ENCODE results near the gene SLCO4A1. TPM values are rescaled to one million over a fixed set of nuclear protein-coding genes. Genes with fewer than 3 reads are reported as not detected.

The SLCO4A1 gene
- total RNA-seq, 4 donors from 2014 or later, result 24.3 to 73.7 (median 40.5) TPM

DNA sequence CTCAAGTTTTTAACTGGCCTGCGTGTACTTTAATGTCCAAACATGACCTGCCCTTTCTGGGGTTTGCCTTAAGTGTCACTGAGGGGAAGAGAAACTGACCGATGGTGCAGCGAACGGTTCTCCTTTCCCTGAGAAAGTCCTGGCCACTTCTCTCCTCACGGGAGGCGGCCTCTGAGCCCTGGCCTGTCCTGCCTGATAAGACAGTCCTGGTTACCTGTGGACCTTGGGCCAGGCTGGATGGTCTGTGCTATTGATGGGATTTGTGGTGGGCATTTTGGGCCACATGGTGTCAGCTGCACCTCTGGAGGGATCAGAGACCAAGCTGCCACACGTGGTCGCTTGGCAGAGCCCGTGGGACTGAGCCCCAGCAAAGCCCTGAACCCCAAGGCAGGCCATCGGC lies 54.7 kb downstream of the SLCO4A1 start:
- DNase-seq (ENCODE audit: low spot score in 2 of 2), result no peak
- 64 to 72% methylated on average over 7 to 9 of the region's 10 CpGs for WGBS, 2 donors
- Histone ChIP-seq H3K27ac (peak overlapping the region in 1 of 4 donors; percentile 8), H3K27me3 (peaks cover 0 to 20% of the 10 kb centered on the region in 2 donors), H3K4me3 (no peak overlapping the region), H3K4me1 (peaks cover 0 to 7% (median 1%) of the 10 kb centered on the region in 4 donors), H3K36me3 (no peaks in the 10 kb centered on the region), H3K9me3 (no peaks in the 10 kb centered on the region)
- TF ChIP-seq EP300 (IDR thresholded peaks at IDR 0.05), result no peak
- TF ChIP-seq, protein P1, sequence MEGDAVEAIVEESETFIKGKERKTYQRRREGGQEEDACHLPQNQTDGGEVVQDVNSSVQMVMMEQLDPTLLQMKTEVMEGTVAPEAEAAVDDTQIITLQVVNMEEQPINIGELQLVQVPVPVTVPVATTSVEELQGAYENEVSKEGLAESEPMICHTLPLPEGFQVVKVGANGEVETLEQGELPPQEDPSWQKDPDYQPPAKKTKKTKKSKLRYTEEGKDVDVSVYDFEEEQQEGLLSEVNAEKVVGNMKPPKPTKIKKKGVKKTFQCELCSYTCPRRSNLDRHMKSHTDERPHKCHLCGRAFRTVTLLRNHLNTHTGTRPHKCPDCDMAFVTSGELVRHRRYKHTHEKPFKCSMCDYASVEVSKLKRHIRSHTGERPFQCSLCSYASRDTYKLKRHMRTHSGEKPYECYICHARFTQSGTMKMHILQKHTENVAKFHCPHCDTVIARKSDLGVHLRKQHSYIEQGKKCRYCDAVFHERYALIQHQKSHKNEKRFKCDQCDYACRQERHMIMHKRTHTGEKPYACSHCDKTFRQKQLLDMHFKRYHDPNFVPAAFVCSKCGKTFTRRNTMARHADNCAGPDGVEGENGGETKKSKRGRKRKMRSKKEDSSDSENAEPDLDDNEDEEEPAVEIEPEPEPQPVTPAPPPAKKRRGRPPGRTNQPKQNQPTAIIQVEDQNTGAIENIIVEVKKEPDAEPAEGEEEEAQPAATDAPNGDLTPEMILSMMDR (IDR thresholded peaks at IDR 0.05), result no peak
- no peak for TF ChIP-seq POLR2A (IDR thresholded peaks at IDR 0.05)

DNA sequence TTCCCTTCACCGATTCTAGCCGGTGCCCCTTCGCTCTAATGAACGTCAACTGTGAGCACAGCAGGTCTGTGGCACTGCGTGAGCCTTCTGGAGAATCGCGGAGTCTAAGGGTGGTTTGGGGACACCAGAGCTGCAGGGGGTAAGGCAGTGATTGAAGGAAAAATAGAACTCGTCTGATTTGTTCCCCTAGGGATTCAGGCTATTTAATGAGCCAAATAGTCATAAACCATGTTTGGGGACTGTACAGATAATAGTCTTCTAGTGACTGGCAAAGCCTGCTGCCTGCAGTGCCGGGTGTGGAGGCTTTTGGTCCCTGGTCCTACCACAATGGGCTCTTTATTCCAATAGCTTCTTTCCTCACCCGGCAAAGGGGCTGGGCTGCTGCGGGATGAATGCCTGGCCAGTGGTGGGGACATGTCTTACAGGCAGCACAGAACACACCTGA lies 55.2 kb downstream of the SLCO4A1 start:
- Histone ChIP-seq H3K36me3 (no peaks in the 10 kb centered on the region), H3K27ac (peak overlapping the region in 1 of 4 donors; percentile 8), H3K4me1 (peaks cover 0 to 7% (median 1%) of the 10 kb centered on the region in 4 donors), H3K27me3 (peaks cover 0 to 15% of the 10 kb centered on the region in 2 donors), H3K4me3 (no peak overlapping the region), H3K9me3 (no peaks in the 10 kb centered on the region)
- 55 to 70% methylated on average over 11 of the region's 11 CpGs for WGBS, 2 donors
- no peak for DNase-seq (ENCODE audit: low spot score in 2 of 2)
- TF ChIP-seq, protein P1 (IDR thresholded peaks at IDR 0.05), result no peak
- TF ChIP-seq POLR2A (IDR thresholded peaks at IDR 0.05) (no peak), EP300 (IDR thresholded peaks at IDR 0.05) (no peak)

DNA sequence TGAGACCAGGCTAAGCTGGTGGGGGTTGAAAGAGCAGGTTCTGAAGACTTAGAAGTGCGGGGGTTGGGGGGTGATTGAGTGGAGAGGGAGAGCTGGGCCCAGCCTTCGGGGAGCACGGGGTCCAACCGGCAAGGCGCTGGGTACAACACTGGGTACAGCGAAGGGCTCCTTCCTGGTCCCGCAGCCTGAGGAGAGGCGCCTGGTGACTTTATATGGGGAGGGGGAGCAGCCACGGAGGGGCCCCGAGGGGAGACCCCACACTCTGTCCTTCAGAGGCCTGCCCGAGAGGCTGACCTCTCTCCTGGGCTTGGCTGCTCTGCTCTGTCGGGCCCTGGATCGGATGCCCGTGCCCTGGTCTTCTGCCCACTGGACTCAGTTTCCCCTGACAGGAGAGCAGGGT lies 55.9 kb downstream of the SLCO4A1 start:
- no peak overlapping the region for H3K27ac ChIP-seq
- no peak for TF ChIP-seq EP300 (IDR thresholded peaks at IDR 0.05)
- TF ChIP-seq POLR2A (IDR thresholded peaks at IDR 0.05), result no peak
- TF ChIP-seq, protein P1 (IDR thresholded peaks at IDR 0.05), result no peak
- no peaks in the 10 kb centered on the region for H3K9me3 ChIP-seq
- no peaks in the 10 kb centered on the region for H3K36me3 ChIP-seq
- peaks cover 0 to 8% of the 10 kb centered on the region in 2 donors for H3K27me3 ChIP-seq
- WGBS, 2 donors, result 90 to 93% methylated on average over 10 of the region's 14 CpGs
- H3K4me1 ChIP-seq, result peaks cover 0 to 7% (median 1%) of the 10 kb centered on the region in 4 donors
- no peak overlapping the region for H3K4me3 ChIP-seq
- DNase-seq (ENCODE audit: low spot score in 2 of 2), result no peak

DNA sequence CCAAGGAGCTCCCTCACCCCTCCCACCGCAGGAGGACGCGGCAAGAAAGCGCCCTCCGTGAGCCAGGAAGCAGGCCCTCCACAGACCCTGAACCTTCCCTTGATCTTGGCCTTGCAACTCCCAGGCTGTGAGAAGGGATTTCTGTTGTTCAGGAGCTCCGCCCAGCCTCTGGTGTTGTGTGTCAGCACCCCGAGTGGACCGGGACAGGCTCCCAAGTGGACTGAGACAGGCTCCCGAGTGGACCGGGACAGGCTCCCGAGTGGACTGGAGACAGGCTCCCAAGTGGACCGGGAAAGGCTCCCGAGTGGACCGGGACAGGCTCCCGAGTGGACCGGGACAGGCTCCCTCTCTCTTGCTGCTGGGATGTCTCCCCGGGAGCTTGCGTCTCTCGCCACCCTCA lies 57.0 kb downstream of the SLCO4A1 start:
- Histone ChIP-seq H3K36me3 (no peaks in the 10 kb centered on the region), H3K4me1 (peaks cover 0 to 16% (median 1%) of the 10 kb centered on the region in 4 donors), H3K4me3 (no peak overlapping the region), H3K27ac (no peak overlapping the region), H3K27me3 (no peaks in the 10 kb centered on the region), H3K9me3 (no peaks in the 10 kb centered on the region)
- TF ChIP-seq, protein P1 (IDR thresholded peaks at IDR 0.05), result no peak
- 92 to 93% methylated on average over 17 to 19 of the region's 19 CpGs for WGBS, 2 donors
- no peak for DNase-seq (ENCODE audit: low spot score in 2 of 2)

DNA sequence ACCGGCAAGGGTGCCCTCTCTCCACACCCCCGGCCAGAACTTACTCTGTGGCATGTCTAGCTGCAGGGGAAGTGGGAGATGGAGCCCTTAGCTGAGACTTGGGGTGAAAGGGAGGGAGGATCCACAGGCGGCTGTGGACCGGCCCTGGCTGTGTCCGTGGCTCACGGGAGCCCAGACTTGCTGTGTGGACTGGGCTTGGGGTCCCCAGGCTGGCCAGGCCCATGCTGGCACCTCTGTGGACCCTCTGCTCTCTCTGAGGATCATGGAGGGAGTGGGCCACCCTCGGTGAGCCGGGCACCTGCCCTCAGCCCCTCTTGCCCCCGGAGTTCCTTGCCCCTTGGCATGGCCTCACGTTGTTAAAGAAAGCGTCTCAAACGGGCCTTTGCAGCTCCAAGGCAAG lies 57.4 kb downstream of the SLCO4A1 start:
- no peak for DNase-seq (ENCODE audit: low spot score in 2 of 2)
- Histone ChIP-seq H3K27me3 (no peaks in the 10 kb centered on the region), H3K4me3 (no peak overlapping the region), H3K4me1 (peaks cover 0 to 21% (median 1%) of the 10 kb centered on the region in 4 donors), H3K9me3 (no peaks in the 10 kb centered on the region), H3K27ac (no peak overlapping the region), H3K36me3 (no peaks in the 10 kb centered on the region)
- 74 to 75% methylated on average over 12 of the region's 12 CpGs for WGBS, 2 donors
- TF ChIP-seq, protein P1 (IDR thresholded peaks at IDR 0.05), result no peak
- TF ChIP-seq EP300 (IDR thresholded peaks at IDR 0.05) (no peak), POLR2A (IDR thresholded peaks at IDR 0.05) (no peak)
